IgD-negative memory B cell (primary cell): ENCODE measurements around the gene ACTL6A. TPM values are rescaled to one million over a fixed set of nuclear protein-coding genes. Genes with fewer than 3 reads are reported as not detected.
"Not testable (repeated sequence)": the region's sequence is repeated elsewhere in the genome, so short reads cannot be mapped to it uniquely, and the experiment has no call there.

Experiments
- H3K27ac Mint-ChIP-seq, 3 donors: one replicate each; pipeline ENCODE4 v1.8.0; 2020 to 2022; ENCODE audit warnings: mild to moderate bottlenecking in 3 of 3, mixed read lengths in 3 of 3, moderate library complexity in 1 of 3
- H3K27me3 Mint-ChIP-seq: one replicate; pipeline ENCODE4 v1.8.0; 2021; ENCODE audit warnings: mixed read lengths
- H3K36me3 Mint-ChIP-seq: one replicate; pipeline ENCODE4 v1.8.0; 2020; ENCODE audit warnings: mild to moderate bottlenecking, mixed read lengths
- H3K4me1 Mint-ChIP-seq, 3 donors: one replicate each; pipeline ENCODE4 v1.8.0; 2020 to 2022; ENCODE audit warnings: mixed read lengths in 3 of 3, mild to moderate bottlenecking in 1 of 3
- H3K4me3 Mint-ChIP-seq, 4 donors: one replicate each; pipeline ENCODE4 v1.8.0; 2020 to 2022; ENCODE audit warnings: mild to moderate bottlenecking in 4 of 4, mixed read lengths in 4 of 4, moderate library complexity in 3 of 4
- H3K9me3 Mint-ChIP-seq, 3 donors: one replicate each; pipeline ENCODE4 v1.8.0; 2020 to 2021; ENCODE audit warnings: mixed read lengths in 3 of 3, mild to moderate bottlenecking in 1 of 3
- polyA plus RNA-seq: library from polyadenylated mRNA; unstranded; fragments of 300-500 nt; fragmentation: Illumina TruSeq; gene quantifications from one replicate; pipeline ENCODE4 v1.2.3, GENCODE V29; 2021

ACTL6A gene
- 39.9 TPM for polyA plus RNA-seq

DNA sequence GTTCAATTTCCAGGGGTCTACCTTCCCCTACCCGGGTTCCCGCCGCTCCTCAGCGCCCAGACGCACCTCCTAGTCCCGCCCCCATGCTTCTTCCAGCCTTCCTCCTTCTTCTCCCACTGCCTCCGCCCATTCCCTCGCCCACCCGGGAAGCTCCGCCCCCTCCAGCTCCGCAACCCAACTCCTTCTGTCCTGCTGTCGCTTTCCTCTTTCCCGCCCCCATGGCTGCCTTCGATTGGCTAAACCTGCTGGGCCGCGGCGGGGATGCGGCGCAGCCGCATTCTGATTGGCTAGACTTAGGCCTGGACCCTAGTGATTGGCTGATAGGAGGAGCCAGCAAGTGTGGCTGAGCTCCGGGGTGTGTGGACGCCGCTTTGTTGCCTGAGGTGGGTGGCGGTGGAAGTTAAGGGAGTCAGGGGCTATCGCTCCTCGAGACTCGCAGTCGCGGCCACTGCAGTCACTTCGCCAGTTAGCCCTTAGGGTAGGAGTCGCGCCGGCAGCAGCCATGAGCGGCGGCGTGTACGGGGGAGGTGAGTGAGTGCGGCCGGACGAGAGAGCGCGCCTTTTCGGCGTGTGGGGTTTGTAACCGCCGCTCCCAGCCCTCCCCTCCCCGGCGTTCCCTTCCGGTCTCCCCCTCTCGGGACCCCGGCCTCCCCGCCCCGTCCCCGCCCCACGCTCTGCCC, at the start of gene ACTL6A:
TSS of gene ACTL6A (plus strand) at position 336 of the 680 bp plus-strand sequence. CDS start at position 503, 167 bp downstream.
- H3K4me1 Mint-ChIP-seq, result peaks cover 20 to 26% (median 24%) of the 10 kb centered on the region in 3 donors
- H3K27ac Mint-ChIP-seq, result peak within 1 kb of the TSS; percentile 59 to 97 (median 87)
- no peaks in the 10 kb centered on the region for H3K27me3 Mint-ChIP-seq
- H3K36me3 Mint-ChIP-seq, result no peaks in the 10 kb centered on the region
- H3K9me3 Mint-ChIP-seq, result no peaks in the 10 kb centered on the region
- H3K4me3 Mint-ChIP-seq, result peak within 1 kb of the TSS; percentile 93 to 99 (median 99)

DNA sequence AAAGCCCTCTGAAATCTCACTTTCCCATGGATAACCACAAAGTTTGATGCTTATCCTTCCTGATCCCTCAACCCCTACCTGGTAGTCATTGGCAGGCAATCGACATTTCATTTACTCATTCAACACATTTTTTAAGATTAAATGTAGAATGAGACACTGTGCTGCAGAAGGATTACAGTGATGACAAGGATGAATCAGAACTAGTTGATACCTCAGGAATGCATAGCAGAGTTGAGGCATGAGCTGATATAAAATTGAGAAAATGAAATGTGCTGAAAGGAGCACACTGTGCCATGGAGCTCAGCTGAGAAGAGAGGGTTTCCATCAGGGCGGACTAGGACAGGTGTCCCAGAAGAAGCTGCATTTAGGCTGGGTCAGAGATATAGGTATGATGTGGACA, 48.9 kb upstream of the ACTL6A start:
- H3K9me3 Mint-ChIP-seq, result peaks cover 0 to 17% (median 3%) of the 10 kb centered on the region in 3 donors
- peaks cover 4% of the 10 kb centered on the region for H3K36me3 Mint-ChIP-seq
- H3K4me1 Mint-ChIP-seq, result no peaks in the 10 kb centered on the region
- H3K4me3 Mint-ChIP-seq, result no peak overlapping the region
- H3K27me3 Mint-ChIP-seq, result peaks cover 4% of the 10 kb centered on the region
- no peak overlapping the region for H3K27ac Mint-ChIP-seq

DNA sequence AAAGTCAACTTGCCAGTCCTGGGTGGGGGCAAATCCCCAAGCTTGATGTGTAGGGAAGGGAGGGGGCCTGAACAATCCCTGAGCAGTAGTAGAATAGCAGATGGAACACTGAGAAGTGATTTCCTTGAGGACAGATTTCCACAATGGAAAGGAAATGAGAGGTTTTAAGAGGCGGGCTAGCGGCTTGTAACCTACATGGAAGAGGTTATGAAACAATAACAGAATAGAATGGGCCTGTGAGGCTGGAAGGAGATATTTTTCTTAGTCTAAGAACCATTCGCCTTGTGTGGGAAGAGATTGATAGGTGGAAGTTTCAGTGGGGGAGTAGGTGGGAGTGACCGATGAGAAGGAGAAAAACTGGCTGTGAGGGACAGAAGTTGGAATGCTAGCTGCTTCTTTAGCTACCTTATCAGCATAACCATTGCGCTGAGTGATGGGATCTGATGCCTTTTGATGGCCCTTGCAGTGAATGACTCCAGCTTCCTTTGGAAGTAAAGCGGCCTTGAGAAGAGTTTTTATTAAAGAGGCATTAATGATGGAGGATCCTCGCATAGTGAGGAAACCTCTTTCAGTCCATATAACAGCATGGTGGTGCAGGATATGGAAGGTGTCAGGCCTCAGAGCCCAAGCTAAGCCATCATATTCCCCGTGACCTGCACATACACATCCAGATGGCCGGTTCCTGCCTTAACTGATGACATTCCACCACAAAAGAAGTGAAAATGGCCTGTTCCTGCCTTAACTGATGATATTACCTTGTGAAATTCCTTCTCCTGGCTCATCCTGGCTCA, 46.1 kb upstream of the ACTL6A start:
- H3K4me3 Mint-ChIP-seq, H3K4me1 Mint-ChIP-seq, H3K36me3 Mint-ChIP-seq: not testable (repeated sequence)

GRCh38 chr3:179526482-179526881, 36.2 kb upstream of the ACTL6A start:
- peaks cover 0 to 2% (median 0%) of the 10 kb centered on the region in 3 donors for H3K9me3 Mint-ChIP-seq
- no peaks in the 10 kb centered on the region for H3K4me1 Mint-ChIP-seq
- H3K27me3 Mint-ChIP-seq, result peaks cover 20% of the 10 kb centered on the region
- no peak overlapping the region for H3K27ac Mint-ChIP-seq
- no peak overlapping the region for H3K4me3 Mint-ChIP-seq
- no peaks in the 10 kb centered on the region for H3K36me3 Mint-ChIP-seq

More for the DNA sequence above, 46.1 kb upstream of the ACTL6A start:
- not testable (repeated sequence) for H3K27me3 Mint-ChIP-seq, H3K27ac Mint-ChIP-seq
- H3K9me3 Mint-ChIP-seq, result peaks cover 0 to 17% (median 3%) of the 10 kb centered on the region in 3 donors

GRCh38 chr3:179526989-179527391, 35.7 kb upstream of the ACTL6A start:
- H3K4me3 Mint-ChIP-seq, result peak overlapping the region in 1 of 4 donors; percentile 75
- peaks cover 0 to 2% (median 0%) of the 10 kb centered on the region in 3 donors for H3K9me3 Mint-ChIP-seq
- no peaks in the 10 kb centered on the region for H3K36me3 Mint-ChIP-seq
- H3K27ac Mint-ChIP-seq, result no peak overlapping the region
- no peaks in the 10 kb centered on the region for H3K4me1 Mint-ChIP-seq
- peaks cover 20% of the 10 kb centered on the region for H3K27me3 Mint-ChIP-seq

GRCh38 chr3:179528772-179529171, 34.0 kb upstream of the ACTL6A start:
- H3K27ac Mint-ChIP-seq, result no peak overlapping the region
- H3K36me3 Mint-ChIP-seq, result no peaks in the 10 kb centered on the region
- H3K4me1 Mint-ChIP-seq, result no peaks in the 10 kb centered on the region
- H3K27me3 Mint-ChIP-seq, result peaks cover 20% of the 10 kb centered on the region
- H3K9me3 Mint-ChIP-seq, result peaks cover 0 to 2% (median 0%) of the 10 kb centered on the region in 3 donors
- no peak overlapping the region for H3K4me3 Mint-ChIP-seq

- Mint-ChIP-seq H3K36me3 (peaks cover 3% of the 10 kb centered on the region), H3K27me3 (peaks cover 6% of the 10 kb centered on the region), H3K4me1 (no peaks in the 10 kb centered on the region), H3K4me3 (no peak overlapping the region), H3K27ac (no peak overlapping the region), H3K9me3 (peaks cover 0 to 2% (median 0%) of the 10 kb centered on the region in 3 donors)
Observed at GRCh38 chr3:179531576-179531975, 31.1 kb upstream of the ACTL6A start.

DNA sequence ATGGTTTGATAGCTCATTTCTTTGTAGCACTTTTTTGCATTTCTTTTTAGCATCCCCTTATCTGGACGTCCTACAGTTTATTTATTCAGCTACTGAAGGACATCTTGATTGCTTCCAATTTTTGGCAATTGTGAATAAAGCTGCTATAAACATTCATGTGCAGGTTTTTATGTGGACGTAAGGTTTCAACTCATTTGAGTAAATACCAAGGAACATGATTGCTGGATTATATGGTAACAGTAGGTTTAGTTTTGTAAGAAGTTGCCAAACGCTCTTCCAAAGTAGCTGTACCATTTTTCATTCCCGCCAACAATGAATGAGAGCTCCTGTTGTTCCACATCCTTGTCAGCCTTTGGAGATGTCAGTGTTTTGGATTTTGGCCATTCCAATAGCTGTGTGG, 29.5 kb upstream of the ACTL6A start:
- Mint-ChIP-seq H3K27me3 (no peaks in the 10 kb centered on the region), H3K9me3 (no peaks in the 10 kb centered on the region), H3K4me1 (no peaks in the 10 kb centered on the region), H3K36me3 (peaks cover 3% of the 10 kb centered on the region), H3K4me3 (no peak overlapping the region), H3K27ac (no peak overlapping the region)

DNA sequence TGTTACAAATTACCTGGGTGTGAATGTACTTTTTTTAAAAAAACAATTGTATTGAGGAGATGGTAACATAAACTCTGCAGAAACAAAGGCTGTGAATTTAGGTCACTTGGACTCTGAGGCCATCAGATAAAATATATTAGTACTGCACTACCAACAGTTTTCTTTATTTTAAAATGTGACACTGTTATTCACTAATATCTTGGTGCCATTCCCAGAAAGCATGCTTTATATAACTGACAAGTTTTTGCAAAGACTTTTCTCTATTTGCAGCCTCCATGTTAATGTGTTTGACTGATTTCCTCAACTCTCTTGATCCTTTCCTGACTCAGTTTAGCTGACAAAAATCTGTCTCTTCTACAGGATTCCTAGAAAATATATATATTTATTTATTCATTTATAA, 26.5 kb upstream of the ACTL6A start:
- no peaks in the 10 kb centered on the region for H3K4me1 Mint-ChIP-seq
- H3K4me3 Mint-ChIP-seq, result no peak overlapping the region
- no peaks in the 10 kb centered on the region for H3K27me3 Mint-ChIP-seq
- H3K9me3 Mint-ChIP-seq, result no peaks in the 10 kb centered on the region
- peaks cover 3% of the 10 kb centered on the region for H3K36me3 Mint-ChIP-seq
- no peak overlapping the region for H3K27ac Mint-ChIP-seq

- Mint-ChIP-seq H3K4me1 (no peaks in the 10 kb centered on the region), H3K27ac (no peak overlapping the region), H3K9me3 (peaks cover 0 to 1% (median 0%) of the 10 kb centered on the region in 3 donors), H3K36me3 (no peaks in the 10 kb centered on the region), H3K4me3 (no peak overlapping the region), H3K27me3 (peaks cover 4% of the 10 kb centered on the region)
Observed at GRCh38 chr3:179541094-179541493, 21.6 kb upstream of the ACTL6A start.

DNA sequence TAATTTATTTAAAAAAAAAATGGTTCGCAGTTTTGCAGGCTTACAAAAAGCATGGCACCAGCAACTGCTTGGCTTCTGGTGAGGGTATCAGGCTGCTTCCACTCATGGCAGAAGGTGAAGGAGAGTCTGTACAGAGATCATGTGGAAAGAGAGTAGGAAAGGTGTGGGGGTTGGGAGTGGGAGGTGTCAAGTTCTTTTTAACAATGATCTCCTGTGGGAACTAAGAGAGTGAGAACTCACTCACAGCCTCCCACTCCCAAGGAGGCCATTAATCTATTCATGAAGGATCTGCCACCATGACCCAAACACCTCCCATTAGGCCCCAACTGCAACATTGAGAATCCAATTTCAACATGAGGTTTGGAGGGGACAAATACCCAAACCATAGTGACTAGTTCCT, 21.1 kb upstream of the ACTL6A start:
- no peak overlapping the region for H3K4me3 Mint-ChIP-seq
- H3K4me1 Mint-ChIP-seq, result no peaks in the 10 kb centered on the region
- H3K9me3 Mint-ChIP-seq, result peaks cover 0 to 1% (median 0%) of the 10 kb centered on the region in 3 donors

GRCh38 chr3:179542375-179542774, 20.4 kb upstream of the ACTL6A start:
- H3K27ac Mint-ChIP-seq, result no peak overlapping the region
- H3K4me1 Mint-ChIP-seq, result no peaks in the 10 kb centered on the region
- peaks cover 0 to 1% (median 0%) of the 10 kb centered on the region in 3 donors for H3K9me3 Mint-ChIP-seq
- H3K27me3 Mint-ChIP-seq, result peaks cover 4% of the 10 kb centered on the region
- no peak overlapping the region for H3K4me3 Mint-ChIP-seq
- no peaks in the 10 kb centered on the region for H3K36me3 Mint-ChIP-seq

More for the DNA sequence above, 21.1 kb upstream of the ACTL6A start:
- Mint-ChIP-seq H3K27ac (no peak overlapping the region), H3K36me3 (no peaks in the 10 kb centered on the region), H3K27me3 (peaks cover 4% of the 10 kb centered on the region)

DNA sequence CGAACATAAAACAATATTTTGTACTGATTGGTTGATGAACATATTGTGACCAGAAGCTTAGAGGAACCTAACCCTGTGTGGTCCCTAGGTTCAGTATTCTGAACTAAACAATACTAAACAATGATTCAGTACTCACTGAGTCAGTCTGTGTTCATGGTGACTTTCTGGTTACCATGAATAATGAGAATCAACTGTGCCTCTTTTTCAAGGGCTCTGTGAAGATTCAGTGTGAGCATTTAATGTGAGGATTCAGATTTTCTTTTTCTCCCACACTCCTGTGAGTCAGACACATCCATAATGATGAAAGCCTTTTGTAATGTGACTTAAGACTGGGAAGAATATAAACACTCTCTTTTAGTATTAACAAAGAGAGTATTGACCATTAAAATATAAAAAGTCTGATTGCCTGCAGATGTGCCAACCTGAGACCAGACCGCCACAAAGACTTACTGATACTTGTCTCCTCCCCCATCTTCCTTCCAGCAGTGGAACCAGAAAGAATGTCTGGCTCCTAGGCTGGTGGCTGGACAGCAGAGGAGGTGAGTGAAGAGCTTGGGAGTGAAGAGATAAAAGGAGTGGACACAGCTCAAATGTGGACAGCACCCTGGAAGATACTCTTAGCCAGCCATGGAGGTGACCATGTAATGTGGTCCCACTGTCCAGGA, 17.6 kb upstream of the ACTL6A start:
- Mint-ChIP-seq H3K36me3 (no peaks in the 10 kb centered on the region), H3K4me3 (no peak overlapping the region), H3K4me1 (no peaks in the 10 kb centered on the region), H3K27me3 (peaks cover 4% of the 10 kb centered on the region), H3K27ac (no peak overlapping the region), H3K9me3 (peaks cover 0 to 1% (median 0%) of the 10 kb centered on the region in 3 donors)

- Mint-ChIP-seq H3K9me3 (peaks cover 0 to 1% (median 0%) of the 10 kb centered on the region in 3 donors), H3K4me1 (no peaks in the 10 kb centered on the region), H3K27ac (peak overlapping the region in 1 of 3 donors; percentile 52)
Observed at GRCh38 chr3:179546814-179547241, 15.9 kb upstream of the ACTL6A start.

More at GRCh38 chr3:179546814-179547241, 15.9 kb upstream of the ACTL6A start:
- peaks cover 4% of the 10 kb centered on the region for H3K27me3 Mint-ChIP-seq
- H3K4me3 Mint-ChIP-seq, result no peak overlapping the region
- no peaks in the 10 kb centered on the region for H3K36me3 Mint-ChIP-seq
